ENCODE data around the gene C18orf32.

Gene C18orf32

DNA sequence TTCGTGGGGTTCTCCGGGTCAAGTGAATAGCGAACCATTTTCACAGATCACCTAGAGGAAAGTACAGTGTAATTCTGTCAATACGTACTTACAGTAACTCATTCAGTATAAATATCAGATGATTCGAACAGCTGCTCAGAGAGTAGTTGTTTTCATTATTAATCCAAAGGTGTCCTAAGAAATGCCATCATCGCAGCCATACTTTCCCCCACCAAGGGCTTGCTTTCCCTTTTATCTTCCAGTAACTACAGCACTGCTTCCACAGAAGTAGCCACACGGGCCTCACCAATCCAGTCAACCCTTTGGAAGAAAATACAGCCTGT, 4.5 kb upstream of the C18orf32 start:
- Histone ChIP-seq H3K9ac (ENCODE audit: low read length) (peak overlapping the region; percentile 93), H3K79me2 (ENCODE audit: low read length) (peaks cover 36% of the 10 kb centered on the region), H3K36me3 (replicated peaks; ENCODE audit: low read depth, low read length) (peaks cover 45% of the 10 kb centered on the region), H3K4me1 (ENCODE audit: low read length) (peaks cover 44% of the 10 kb centered on the region), H3K4me2 (ENCODE audit: low read length) (peak overlapping the region; percentile 87), H2AFZ (ENCODE audit: low read depth, low read length) (no peak overlapping the region), H3K9me3 (ENCODE audit: insufficient read depth, low read length) (no peaks in the 10 kb centered on the region), H3K27ac (ENCODE audit: low read length) (peak overlapping the region; percentile 79), H3K4me3 (ENCODE audit: low read length) (peak overlapping the region; percentile 82), H3K27me3 (ENCODE audit: low read depth, low read length) (no peaks in the 10 kb centered on the region), H4K20me1 (ENCODE audit: insufficient read depth, low read length) (peaks cover 39% of the 10 kb centered on the region)
- TF ChIP-seq EZH2phosphoT487 (IDR thresholded peaks at IDR 0.05; ENCODE audit: low read depth), result no peak
- TF ChIP-seq, protein P1, sequence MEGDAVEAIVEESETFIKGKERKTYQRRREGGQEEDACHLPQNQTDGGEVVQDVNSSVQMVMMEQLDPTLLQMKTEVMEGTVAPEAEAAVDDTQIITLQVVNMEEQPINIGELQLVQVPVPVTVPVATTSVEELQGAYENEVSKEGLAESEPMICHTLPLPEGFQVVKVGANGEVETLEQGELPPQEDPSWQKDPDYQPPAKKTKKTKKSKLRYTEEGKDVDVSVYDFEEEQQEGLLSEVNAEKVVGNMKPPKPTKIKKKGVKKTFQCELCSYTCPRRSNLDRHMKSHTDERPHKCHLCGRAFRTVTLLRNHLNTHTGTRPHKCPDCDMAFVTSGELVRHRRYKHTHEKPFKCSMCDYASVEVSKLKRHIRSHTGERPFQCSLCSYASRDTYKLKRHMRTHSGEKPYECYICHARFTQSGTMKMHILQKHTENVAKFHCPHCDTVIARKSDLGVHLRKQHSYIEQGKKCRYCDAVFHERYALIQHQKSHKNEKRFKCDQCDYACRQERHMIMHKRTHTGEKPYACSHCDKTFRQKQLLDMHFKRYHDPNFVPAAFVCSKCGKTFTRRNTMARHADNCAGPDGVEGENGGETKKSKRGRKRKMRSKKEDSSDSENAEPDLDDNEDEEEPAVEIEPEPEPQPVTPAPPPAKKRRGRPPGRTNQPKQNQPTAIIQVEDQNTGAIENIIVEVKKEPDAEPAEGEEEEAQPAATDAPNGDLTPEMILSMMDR (IDR thresholded peaks at IDR 0.05; ENCODE audit: low read depth, low read length), result no peak

- Histone ChIP-seq H3K4me3 (ENCODE audit: low read length) (peak overlapping the region; percentile 82), H4K20me1 (ENCODE audit: insufficient read depth, low read length) (peaks cover 39% of the 10 kb centered on the region), H3K79me2 (ENCODE audit: low read length) (peaks cover 48% of the 10 kb centered on the region), H3K4me1 (ENCODE audit: low read length) (peaks cover 52% of the 10 kb centered on the region), H2AFZ (ENCODE audit: low read depth, low read length) (no peak overlapping the region), H3K9ac (ENCODE audit: low read length) (peak overlapping the region; percentile 93), H3K36me3 (replicated peaks; ENCODE audit: low read depth, low read length) (peaks cover 45% of the 10 kb centered on the region), H3K27ac (ENCODE audit: low read length) (peak overlapping the region; percentile 79), H3K9me3 (ENCODE audit: insufficient read depth, low read length) (no peaks in the 10 kb centered on the region), H3K27me3 (ENCODE audit: low read depth, low read length) (no peaks in the 10 kb centered on the region), H3K4me2 (ENCODE audit: low read length) (peak overlapping the region; percentile 87)
- TF ChIP-seq, protein P1 (IDR thresholded peaks at IDR 0.05; ENCODE audit: low read depth, low read length), result no peak
- no peak for TF ChIP-seq EZH2phosphoT487 (IDR thresholded peaks at IDR 0.05; ENCODE audit: low read depth)
These were observed 3.3 kb upstream of the C18orf32 start for GRCh38 chr18:49490246-49490762.

DNA sequence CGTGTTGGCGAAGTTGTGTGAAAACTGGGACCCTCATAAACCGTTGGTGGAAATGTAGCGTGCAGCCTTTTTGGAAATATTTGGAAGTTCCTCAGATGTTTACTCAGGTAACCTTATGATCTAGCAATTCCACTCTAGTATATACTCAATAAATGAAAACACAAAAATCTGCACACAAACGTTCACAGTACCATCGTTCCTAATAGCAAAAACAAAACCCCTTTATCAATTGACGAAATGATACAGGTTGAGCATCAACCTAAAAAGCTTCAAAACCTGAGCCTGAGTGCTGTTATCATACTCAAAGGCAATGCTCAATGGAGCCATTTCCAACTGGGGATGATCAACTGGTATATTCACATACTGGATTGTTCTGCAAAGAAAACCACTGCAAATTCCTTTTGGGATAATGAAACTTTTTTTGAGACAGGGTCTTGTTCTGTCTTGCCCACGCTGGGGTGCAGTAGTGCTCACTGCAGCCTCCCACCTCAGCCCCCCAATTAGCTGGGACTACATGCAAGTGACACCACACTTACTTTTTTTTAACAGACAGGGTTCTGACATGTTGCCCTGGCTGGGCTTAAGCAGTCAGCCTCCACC, 777 bp upstream of the C18orf32 start:
- H3K79me2 ChIP-seq (ENCODE audit: low read length), result peaks cover 57% of the 10 kb centered on the region
- peak overlapping the region; percentile 78 for H3K4me3 ChIP-seq (ENCODE audit: low read length)
- H3K27ac ChIP-seq (ENCODE audit: low read length), result peak overlapping the region; percentile 79
- no peak overlapping the region for H2AFZ ChIP-seq (ENCODE audit: low read depth, low read length)
- H3K36me3 ChIP-seq (replicated peaks; ENCODE audit: low read depth, low read length), result peaks cover 54% of the 10 kb centered on the region
- H3K9me3 ChIP-seq (ENCODE audit: insufficient read depth, low read length), result no peaks in the 10 kb centered on the region
- peak overlapping the region; percentile 69 for H3K9ac ChIP-seq (ENCODE audit: low read length)
- peak overlapping the region; percentile 87 for H3K4me2 ChIP-seq (ENCODE audit: low read length)
- H3K4me1 ChIP-seq (ENCODE audit: low read length), result peaks cover 48% of the 10 kb centered on the region
- no peaks in the 10 kb centered on the region for H3K27me3 ChIP-seq (ENCODE audit: low read depth, low read length)
- TF ChIP-seq, protein P1 (IDR thresholded peaks at IDR 0.05; ENCODE audit: low read depth, low read length), result no peak
- TF ChIP-seq EZH2phosphoT487 (IDR thresholded peaks at IDR 0.05; ENCODE audit: low read depth), result no peak
- H4K20me1 ChIP-seq (ENCODE audit: insufficient read depth, low read length), result peaks cover 39% of the 10 kb centered on the region

- no peaks in the 10 kb centered on the region for H3K9me3 ChIP-seq (ENCODE audit: insufficient read depth, low read length)
- peak overlapping the region; percentile 87 for H3K4me2 ChIP-seq (ENCODE audit: low read length)
- H2AFZ ChIP-seq (ENCODE audit: low read depth, low read length), result 0 out of 2 replicates have a peak overlapping the region, but pooled peaks have one; percentile 21
- H3K36me3 ChIP-seq (replicated peaks; ENCODE audit: low read depth, low read length), result peaks cover 54% of the 10 kb centered on the region
- H3K4me1 ChIP-seq (ENCODE audit: low read length), result peaks cover 49% of the 10 kb centered on the region
- peak overlapping the region; percentile 79 for H3K27ac ChIP-seq (ENCODE audit: low read length)
- peak overlapping the region; percentile 78 for H3K4me3 ChIP-seq (ENCODE audit: low read length)
- no peak for TF ChIP-seq EZH2phosphoT487 (IDR thresholded peaks at IDR 0.05; ENCODE audit: low read depth)
- TF ChIP-seq, protein P1 (IDR thresholded peaks at IDR 0.05; ENCODE audit: low read depth, low read length), result no peak
- H4K20me1 ChIP-seq (ENCODE audit: insufficient read depth, low read length), result peaks cover 37% of the 10 kb centered on the region
- no peaks in the 10 kb centered on the region for H3K27me3 ChIP-seq (ENCODE audit: low read depth, low read length)
- H3K79me2 ChIP-seq (ENCODE audit: low read length), result peaks cover 50% of the 10 kb centered on the region
- peak overlapping the region; percentile 69 for H3K9ac ChIP-seq (ENCODE audit: low read length)
These were observed 455 bp downstream of the C18orf32 start for GRCh38 chr18:49486606-49486952.
